Epidermal melanocyte (primary cell): ENCODE measurements around the gene IGSF8.
A peak's percentile ranks its signal among the peaks of the same experiment; 100 is the strongest.

ENCODE experiments used
- DNase-seq: peaks from one replicate; pipeline ENCODE4 v3.0.0; 2011; ENCODE audit warnings: low spot score; ENCODE audit not compliant: insufficient read length

IGSF8 gene, protein sequence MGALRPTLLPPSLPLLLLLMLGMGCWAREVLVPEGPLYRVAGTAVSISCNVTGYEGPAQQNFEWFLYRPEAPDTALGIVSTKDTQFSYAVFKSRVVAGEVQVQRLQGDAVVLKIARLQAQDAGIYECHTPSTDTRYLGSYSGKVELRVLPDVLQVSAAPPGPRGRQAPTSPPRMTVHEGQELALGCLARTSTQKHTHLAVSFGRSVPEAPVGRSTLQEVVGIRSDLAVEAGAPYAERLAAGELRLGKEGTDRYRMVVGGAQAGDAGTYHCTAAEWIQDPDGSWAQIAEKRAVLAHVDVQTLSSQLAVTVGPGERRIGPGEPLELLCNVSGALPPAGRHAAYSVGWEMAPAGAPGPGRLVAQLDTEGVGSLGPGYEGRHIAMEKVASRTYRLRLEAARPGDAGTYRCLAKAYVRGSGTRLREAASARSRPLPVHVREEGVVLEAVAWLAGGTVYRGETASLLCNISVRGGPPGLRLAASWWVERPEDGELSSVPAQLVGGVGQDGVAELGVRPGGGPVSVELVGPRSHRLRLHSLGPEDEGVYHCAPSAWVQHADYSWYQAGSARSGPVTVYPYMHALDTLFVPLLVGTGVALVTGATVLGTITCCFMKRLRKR

DNA sequence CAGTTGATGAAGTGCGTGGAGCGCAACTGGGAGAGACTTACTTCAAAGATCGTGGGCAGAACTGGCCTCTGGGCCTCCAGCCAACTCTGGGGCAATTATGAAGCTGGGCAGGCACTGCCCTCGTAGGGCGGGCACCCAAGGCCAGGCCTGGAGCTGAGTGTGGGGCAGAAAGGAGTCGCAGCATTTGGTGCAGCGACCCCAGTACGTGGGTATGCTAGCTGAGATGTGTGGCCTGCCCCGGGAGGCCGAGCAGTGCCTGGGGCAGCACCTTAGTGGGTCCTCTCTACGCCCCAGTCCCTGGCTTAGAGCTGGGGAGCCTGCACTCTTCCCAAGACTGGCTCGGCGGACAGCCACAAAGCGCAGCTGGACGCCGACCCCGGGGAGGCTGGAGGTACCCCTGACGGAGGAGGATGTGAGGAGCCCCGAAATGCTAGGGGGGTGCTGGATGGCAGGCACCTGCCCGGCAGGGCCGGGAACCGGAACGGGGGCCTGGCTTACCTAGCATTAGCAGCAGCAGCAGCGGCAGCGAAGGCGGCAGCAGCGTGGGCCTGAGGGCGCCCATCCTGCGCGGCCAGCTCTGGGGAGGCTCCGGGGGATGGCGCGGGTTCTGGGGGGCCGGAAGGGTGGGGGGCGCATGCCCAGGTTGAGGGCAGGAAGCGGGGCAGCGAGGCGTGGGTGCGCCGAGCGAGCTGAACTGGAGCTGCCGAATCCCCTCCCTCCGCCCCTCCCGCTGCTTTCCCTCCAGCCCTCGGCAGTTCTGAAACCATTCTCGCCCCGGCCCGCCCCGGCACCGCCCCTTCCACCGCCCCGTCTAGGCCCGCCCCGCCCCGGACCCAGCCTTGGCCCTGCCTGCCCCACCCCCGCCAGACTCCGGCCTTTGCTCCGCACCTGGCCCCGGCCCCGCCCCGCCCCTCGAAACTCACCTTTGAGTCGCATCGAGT is at the start of gene IGSF8:
TSS of gene IGSF8 (minus strand) at position 709 of the 941 bp plus-strand sequence. CDS start at position 562, 147 bp downstream.
- peak; percentile 82 for DNase-seq

DNA sequence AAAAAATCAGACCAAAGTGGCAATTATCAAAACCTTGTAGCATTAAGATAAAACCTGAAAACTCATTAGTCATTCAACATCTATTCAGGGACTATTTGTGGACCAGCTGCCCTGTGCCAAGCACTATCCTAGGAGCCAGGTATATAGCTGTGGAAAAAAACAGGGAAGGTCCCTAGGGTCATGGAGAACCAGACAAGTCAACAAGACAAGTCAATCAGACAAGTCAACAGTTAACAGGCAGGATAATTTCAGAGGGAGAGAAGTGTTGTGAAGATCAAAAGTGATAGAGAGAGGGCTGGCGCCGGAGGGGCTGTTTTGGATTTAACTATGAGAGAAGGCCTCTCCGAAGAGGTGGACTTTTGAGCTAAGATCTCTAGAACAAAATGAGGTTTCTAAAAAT is 49.7 kb upstream of the IGSF8 start:
- DNase-seq, result no peak

DNA sequence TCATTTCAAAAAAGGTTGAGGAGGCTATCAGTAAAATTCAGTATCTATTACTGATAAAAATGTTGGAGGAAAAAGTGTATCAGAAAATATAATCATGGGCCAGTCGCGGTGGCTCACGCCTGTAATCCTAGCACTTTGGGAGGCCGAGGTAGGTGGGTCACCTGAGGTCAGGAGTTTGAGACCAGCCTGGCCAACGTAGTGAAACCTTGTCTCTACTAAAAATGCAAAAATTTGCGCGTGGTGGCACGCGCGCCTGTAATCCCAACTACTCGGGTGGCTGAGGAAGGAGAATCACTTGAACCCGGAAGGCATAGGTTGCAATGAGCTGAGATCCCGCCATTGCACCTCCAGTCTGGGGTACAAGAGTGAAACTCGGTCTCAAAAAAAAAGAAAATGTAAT is 47.7 kb upstream of the IGSF8 start:
- no peak for DNase-seq

DNA sequence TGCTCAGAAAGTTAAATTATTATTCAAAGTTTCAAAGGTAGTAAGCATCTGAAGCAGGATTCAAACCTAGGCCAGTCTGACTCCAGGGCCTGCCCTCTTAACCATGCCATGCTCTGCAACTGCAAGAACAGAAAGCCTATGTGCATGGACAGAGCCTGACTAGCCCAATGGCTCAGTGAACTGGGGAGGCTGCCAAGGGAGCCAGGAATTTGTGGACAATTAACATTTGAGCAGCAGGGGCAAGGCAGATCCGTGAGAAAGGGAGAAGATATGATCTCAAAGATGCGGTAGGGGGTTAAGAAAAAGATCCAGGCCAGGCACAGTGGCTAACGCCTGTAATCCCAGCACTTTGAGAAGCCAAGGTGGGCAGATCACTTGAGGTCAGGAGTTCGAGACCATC is 46.5 kb upstream of the IGSF8 start:
- DNase-seq, result no peak

DNA sequence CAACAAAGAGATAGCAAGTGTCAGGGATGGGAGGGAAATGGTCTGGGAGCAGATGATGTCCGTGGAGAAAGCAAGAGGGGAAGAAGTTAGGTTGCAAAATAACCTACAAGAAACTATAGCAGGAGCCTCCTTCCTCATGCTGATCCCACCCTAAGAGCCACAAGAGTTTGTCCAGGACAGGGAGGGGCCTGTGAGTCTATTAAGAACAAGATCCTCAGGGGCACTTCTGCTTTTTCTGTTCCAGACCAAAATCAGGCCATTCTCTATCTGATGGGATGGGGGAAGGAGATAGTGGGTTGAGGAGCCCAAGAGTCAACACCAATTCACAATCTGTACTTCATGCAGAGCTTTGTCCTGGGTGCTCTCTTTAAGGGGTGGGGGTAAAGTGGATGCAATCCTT is 45.3 kb upstream of the IGSF8 start:
- DNase-seq, result no peak

DNA sequence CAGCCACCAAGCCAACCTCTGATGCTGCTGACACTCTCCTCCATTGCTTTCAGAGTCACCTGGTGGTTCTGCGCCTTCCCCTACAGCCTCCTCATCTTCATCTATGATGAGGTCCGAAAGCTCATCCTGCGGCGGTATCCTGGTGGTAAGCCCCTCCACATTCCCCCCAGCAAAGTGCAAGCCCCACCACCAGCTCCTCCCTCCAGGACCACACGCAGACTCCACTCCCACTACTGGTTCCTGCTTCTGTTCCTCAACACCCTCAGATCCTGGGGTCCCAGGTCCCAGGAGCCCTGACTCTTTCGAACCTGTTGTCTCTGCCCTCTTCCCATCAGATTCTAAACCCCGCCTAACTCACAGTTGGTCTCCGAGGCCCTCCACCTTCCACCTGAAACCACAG is 41.4 kb upstream of the IGSF8 start:
- DNase-seq, result no peak

DNA sequence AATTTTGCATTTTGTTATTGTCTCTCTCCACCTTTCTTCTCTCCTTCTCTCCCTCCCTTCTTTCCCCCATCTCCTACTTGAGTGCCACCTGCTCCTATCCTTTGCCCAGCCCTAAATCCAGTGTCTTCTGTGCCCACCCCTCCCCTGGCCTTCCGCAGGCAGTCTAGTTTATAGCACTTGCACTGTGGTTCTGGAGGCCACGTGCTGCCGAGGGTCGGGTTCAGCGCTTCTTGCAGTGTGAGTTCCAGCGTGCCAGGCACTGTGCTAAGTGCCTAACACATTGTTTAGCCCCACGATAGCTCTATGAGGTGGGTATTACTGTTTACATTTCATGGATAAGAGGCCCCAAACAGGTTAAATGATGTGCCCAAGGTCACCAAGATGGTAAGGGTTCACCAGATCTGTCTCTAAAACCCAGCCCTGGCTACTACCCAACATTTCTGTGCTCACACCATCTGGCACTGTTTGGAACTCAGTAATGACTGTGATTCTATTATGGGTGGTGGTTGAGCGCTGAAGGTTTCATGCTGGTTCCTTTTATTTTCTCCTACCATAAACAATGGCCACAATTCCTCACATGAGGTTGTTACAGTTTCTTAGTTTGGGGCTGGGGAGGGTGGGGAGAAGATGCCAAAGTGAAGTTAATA is 38.9 kb upstream of the IGSF8 start:
- DNase-seq, result no peak

DNA sequence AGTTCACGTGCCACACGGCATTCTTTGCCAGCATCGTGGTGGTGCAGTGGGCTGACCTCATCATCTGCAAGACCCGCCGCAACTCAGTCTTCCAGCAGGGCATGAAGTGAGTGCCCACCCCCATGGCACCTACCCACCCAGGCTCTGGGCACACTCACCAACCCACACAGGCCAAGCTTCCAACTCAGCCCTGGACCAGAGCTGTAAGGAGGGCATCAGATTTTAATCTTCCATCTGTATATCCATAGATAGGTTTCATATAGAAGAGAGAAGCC is 38.4 kb upstream of the IGSF8 start:
- no peak for DNase-seq

DNA sequence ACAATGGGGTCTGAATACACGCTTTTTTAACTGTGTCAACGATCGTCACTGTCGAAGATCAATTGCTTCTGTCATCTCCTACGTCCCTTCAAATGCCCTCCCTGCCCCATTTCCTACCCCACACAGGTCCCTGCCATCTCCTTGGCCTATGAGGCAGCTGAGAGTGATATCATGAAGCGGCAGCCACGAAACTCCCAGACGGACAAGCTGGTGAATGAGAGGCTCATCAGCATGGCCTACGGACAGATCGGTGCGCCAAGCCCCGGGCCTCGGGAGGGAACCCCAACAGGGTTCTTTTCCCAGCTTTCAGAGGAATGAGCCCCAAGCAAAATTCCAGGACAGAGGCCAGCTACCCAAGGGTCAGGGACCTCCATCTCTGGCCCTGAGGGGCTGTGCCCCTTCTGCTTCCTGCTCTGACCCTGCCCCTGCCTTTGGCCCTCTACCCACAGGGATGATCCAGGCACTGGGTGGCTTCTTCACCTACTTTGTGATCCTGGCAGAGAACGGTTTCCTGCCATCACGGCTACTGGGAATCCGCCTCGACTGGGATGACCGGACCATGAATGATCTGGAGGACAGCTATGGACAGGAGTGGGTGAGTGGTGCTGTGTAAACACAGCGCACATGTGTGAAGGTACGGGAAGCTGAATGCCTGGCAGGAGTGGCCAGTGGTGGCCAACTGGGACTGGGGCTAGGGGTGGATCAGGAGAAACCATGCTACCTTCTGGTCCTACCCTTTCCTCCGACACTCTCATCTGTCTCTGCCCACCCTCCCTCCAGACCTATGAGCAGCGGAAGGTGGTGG is 37.9 kb upstream of the IGSF8 start:
- DNase-seq, result no peak

DNA sequence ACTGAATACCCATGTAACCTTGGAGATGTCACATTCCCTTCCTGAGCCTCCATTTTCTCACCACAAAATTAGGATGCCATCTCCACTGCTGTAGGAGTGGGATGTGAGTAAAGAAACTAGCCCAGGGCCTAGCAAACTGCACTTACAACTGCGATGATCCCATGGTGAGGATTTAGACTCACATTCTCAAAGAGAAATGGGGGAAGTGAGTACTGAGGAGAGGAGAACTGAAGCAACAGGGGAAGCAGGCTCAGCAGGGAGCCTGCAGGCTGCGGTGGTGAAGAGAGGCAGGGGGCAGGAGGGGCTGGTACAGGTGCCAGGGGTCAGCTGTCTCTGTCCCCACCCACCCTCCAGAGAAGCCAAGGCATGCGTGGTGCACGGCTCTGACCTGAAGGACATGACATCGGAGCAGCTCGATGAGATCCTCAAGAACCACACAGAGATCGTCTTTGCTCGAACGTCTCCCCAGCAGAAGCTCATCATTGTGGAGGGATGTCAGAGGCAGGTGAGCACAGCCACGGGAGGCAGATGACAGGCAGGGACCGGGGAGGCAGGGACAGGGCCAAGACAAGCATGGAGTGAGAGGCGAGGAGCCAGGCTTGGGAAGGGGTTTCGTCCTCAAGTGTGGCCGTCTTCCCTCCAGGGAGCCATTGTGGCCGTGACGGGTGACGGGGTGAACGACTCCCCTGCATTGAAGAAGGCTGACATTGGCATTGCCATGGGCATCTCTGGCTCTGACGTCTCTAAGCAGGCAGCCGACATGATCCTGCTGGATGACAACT is 36.6 kb upstream of the IGSF8 start:
- DNase-seq, result no peak

DNA sequence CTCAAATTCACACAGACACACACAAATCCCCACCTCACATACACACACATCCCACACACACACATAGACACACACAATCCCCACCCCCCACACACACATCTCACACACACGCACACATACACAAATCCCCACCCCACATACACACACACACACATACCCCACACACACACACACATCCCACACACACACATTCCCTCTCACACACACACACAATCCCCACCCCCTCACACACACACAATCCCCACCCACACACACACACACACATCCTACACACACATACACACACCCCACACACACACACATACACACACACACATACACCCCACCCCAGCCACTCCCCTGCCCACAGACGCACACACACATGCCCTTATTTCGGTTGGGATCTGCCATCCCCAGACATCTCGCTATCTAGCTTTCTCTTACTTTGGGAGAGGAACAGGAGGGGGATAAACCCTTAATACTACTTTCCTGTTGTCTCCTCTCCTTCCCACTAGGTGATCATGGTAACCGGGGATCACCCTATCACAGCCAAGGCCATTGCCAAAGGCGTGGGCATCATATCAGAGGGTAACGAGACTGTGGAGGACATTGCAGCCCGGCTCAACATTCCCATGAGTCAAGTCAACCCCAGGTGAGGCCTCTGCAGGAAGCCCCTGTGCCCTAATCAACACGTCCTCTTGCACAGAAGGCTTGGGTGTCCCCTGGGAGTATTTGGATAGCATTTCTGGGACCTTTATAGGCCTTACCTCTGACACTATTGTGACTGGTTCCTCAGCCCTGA is 35.8 kb upstream of the IGSF8 start:
- DNase-seq, result no peak

DNA sequence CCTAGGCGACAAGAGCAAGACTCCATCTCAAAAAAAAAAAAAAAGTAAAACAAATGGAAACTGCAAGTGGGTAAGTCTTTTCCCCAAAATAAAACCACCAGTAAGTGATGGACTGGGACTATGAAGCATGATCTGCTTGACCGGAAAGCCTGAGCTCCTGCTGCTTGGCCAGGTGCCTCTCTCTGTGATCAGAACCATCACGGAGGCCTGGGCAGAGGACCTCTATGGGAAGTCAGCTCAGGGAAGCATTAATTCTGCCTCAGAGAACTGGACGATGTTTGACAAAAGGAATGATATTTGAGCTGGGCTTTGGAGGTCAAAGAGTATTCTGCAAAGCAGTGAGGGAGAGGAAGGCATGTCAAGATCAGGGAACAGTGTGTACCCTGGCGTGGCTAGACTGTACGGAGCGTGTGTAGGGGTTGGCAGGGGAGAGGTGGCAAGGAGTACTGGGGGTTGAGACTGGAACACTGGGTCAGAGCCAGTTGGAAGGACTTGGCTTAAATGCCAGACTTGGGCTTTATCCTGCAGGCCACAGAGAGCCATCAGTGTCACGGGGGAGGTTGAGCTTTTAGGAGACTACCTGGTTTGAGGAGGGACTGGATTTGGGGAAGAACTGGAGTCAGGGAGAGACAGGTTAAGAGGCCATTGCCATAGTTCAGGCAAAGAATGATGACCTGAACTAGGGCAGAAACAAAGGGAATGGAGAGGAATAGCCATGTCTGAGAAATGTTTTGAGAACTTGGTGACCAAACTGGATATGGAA is 33.6 kb upstream of the IGSF8 start:
- no peak for DNase-seq

DNA sequence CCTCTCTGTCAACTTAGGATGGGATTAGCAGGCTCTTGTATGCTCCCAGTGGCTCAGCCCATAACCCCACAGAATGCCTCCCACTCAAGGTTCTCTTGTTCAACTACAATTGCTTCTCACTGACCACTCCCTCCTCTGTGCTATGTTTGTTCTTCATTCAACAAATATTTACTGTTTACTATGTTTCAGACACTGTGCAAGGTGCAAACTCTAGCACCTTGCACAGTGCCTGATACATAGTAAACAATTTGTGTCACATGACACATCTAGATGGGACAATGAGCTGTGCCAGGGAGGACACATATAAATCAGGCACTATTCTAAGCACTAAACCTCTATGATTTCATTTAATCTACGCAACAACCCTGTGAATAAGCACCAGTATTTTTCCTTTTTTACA is 32.5 kb upstream of the IGSF8 start:
- DNase-seq, result no peak

DNA sequence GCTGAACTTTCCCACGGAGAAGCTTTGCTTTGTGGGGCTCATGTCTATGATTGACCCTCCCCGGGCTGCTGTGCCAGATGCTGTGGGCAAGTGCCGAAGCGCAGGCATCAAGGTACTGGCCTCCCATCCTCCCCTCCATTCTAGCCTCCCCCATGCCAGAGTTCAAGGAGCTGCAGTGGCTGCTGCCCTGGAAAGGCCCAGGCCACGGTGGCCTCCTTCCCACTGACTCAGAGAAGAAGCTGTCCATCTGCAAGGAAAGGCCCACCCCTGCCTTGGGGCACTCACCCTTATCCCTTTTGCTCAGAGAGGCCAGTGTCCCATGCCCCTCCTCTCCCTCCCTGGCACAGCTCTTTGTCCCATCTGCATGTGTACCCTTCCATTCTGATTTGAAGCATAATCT is 32.1 kb upstream of the IGSF8 start:
- no peak for DNase-seq

DNA sequence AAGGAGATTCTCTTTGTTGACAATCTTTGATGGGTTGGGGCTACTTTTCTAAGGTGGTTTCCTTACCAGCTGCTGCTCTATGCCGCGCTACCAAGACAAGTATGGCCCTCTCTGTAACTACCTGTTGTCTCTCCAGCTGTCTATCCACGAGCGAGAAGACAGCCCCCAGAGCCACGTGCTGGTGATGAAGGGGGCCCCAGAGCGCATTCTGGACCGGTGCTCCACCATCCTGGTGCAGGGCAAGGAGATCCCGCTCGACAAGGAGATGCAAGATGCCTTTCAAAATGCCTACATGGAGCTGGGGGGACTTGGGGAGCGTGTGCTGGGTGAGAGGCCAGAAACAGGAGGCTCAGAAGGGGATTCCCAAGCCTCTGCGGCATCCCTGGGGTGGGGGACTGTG is 31.5 kb upstream of the IGSF8 start:
- DNase-seq, result no peak

DNA sequence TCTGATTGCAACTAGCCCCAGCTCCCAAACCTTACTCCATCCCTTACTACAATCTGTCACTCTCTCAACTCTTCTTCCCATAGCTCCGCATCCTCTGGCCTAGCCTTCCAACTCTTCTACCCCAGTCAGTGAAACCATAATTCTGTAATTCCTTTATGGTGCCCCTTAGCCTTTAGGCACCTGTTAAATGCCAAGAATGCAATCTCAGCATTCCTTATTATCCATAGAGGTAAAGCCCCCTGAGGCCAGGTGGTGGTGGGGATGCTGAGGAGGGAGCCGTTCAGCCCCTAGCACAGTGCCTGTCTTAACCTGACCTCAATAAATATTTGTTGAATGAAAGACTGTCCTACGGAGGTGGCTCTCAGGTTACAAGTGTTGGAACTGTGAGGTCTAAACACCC is 31.1 kb upstream of the IGSF8 start:
- DNase-seq, result no peak

DNA sequence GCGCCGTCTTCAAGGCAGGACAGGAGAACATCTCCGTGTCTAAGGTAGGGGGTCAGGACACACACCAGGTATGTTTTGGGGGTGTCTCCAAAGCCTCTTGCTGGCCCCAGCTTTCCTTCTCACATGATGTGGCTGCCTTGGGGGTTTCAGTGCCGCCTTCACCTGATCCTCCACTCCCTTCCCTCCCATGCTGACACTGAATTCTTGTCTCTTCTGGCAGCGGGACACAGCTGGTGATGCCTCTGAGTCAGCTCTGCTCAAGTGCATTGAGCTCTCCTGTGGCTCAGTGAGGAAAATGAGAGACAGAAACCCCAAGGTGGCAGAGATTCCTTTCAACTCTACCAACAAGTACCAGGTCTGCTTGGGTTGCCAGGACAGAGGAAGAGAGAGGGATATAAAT is 30.6 kb upstream of the IGSF8 start:
- DNase-seq, result no peak

DNA sequence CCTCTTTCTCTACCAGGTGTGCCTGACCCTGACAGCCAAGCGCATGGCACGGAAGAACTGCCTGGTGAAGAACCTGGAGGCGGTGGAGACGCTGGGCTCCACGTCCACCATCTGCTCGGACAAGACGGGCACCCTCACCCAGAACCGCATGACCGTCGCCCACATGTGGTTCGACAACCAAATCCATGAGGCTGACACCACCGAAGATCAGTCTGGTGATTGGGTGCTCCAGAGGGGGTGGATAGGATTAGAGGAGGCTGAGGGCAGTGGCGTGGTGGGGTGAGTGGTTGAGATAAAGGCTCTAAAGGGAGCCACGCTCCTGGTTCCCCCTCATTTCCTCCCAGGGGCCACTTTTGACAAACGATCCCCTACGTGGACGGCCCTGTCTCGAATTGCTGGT is 30.2 kb upstream of the IGSF8 start:
- no peak for DNase-seq
